ENCODE results near the gene ADGRB2. TPM values are rescaled to one million over a fixed set of nuclear protein-coding genes. Genes with fewer than 3 reads are reported as not detected.

Gene ADGRB2
- total and polyA plus RNA-seq, 3 donors from 2014 or later = 11.8 to 18.0 (median 15.7) TPM

DNA sequence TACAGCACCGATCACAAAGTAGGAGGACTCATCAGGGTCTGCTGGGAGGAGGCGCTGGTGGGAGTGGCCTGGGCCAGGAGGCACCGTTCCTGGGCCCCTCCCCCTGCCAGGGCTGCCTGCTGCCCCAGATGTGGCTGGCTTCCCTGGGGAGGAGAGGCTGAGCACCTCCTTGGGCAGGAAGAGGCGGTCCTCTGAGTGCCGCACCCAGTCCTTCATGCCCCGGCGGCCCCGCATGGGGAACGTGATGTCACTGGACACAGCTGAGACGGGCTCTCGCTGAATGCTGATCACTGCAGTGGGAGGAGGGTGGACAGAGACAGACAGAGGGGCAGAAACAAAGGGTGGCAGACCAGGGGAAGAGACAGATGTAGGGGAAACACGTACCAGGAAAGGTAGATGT is 24.8 kb downstream of the ADGRB2 start:
- Histone ChIP-seq H3K36me3 (ENCODE audit: low read depth, missing control alignments) (no peaks in the 10 kb centered on the region), H3K27me3 (no peaks in the 10 kb centered on the region), H3K4me3 (no peak overlapping the region), H3K4me1 (no peaks in the 10 kb centered on the region), H3K9me3 (no peaks in the 10 kb centered on the region), H3K27ac (no peak overlapping the region)
- no peak for DNase-seq
- 84 to 85% methylated on average over 9 to 12 of the region's 12 CpGs for WGBS, 2 donors
- no peak for TF ChIP-seq POLR2A (IDR thresholded peaks at IDR 0.05)
- TF ChIP-seq, protein P1, sequence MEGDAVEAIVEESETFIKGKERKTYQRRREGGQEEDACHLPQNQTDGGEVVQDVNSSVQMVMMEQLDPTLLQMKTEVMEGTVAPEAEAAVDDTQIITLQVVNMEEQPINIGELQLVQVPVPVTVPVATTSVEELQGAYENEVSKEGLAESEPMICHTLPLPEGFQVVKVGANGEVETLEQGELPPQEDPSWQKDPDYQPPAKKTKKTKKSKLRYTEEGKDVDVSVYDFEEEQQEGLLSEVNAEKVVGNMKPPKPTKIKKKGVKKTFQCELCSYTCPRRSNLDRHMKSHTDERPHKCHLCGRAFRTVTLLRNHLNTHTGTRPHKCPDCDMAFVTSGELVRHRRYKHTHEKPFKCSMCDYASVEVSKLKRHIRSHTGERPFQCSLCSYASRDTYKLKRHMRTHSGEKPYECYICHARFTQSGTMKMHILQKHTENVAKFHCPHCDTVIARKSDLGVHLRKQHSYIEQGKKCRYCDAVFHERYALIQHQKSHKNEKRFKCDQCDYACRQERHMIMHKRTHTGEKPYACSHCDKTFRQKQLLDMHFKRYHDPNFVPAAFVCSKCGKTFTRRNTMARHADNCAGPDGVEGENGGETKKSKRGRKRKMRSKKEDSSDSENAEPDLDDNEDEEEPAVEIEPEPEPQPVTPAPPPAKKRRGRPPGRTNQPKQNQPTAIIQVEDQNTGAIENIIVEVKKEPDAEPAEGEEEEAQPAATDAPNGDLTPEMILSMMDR (IDR thresholded peaks at IDR 0.05) = no peak
- intact Hi-C loops (cut with DNase I; ENCODE audit: low total_unique reads) = no loop called here

DNA sequence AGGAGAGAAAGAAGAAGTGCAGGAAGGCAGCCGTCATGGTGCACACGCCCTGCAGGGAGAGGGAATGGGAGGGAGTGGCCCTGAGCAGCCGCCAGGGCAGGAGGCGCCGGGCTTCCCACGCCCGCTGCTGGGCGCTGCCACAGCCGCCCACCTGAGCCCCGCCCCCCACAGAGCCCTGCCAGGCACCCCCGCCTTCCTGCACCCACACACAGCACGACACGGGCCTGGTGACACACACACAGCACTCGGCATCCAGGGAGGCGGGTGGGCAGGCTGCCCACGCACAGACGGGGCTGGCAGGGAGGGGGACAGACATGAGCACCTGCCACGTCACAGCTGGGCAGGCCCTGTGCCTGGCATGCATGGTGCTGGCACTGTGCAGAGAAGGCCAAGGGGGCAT is 27.5 kb downstream of the ADGRB2 start:
- 62 to 69% methylated on average over 5 to 18 of the region's 18 CpGs for WGBS, 2 donors
- peak; percentile 41 for DNase-seq
- Histone ChIP-seq H3K27me3 (no peaks in the 10 kb centered on the region), H3K36me3 (ENCODE audit: low read depth, missing control alignments) (no peaks in the 10 kb centered on the region), H3K27ac (no peak overlapping the region), H3K9me3 (no peaks in the 10 kb centered on the region), H3K4me1 (no peaks in the 10 kb centered on the region), H3K4me3 (no peak overlapping the region)
- intact Hi-C loops (cut with DNase I; ENCODE audit: low total_unique reads) = no loop called here
- TF ChIP-seq, protein P1 (IDR thresholded peaks at IDR 0.05) = no peak
- no peak for TF ChIP-seq POLR2A (IDR thresholded peaks at IDR 0.05)

DNA sequence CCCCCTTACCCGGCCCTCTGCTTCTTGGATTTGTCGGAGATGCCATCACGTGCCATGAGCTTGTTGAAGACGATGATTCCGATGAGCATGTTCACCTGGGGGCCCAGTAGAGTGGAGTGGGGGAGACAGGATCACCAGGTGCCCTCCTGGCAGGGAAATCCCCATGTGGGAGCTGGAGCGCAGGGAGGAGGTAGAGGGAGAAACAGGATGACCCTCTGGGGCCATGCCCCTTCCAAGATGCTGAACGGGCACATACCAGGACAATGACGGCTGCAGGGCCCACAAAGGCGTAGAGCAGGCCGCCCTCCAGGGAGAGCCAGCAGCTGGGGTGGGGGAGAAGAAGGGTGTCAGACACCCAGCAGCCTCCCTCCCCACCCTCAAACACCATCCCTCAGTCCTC is 28.6 kb downstream of the ADGRB2 start:
- no peaks in the 10 kb centered on the region for H3K9me3 ChIP-seq
- intact Hi-C loops (cut with DNase I; ENCODE audit: low total_unique reads) = no loop called here
- no peak overlapping the region for H3K27ac ChIP-seq
- DNase-seq = no peak
- no peaks in the 10 kb centered on the region for H3K36me3 ChIP-seq (ENCODE audit: low read depth, missing control alignments)
- WGBS, 2 donors = 85 to 90% methylated on average over 10 of the region's 10 CpGs
- H3K4me3 ChIP-seq = no peak overlapping the region
- no peaks in the 10 kb centered on the region for H3K4me1 ChIP-seq
- no peaks in the 10 kb centered on the region for H3K27me3 ChIP-seq
- TF ChIP-seq POLR2A (IDR thresholded peaks at IDR 0.05) = no peak
- TF ChIP-seq, protein P1 (IDR thresholded peaks at IDR 0.05) = no peak

DNA sequence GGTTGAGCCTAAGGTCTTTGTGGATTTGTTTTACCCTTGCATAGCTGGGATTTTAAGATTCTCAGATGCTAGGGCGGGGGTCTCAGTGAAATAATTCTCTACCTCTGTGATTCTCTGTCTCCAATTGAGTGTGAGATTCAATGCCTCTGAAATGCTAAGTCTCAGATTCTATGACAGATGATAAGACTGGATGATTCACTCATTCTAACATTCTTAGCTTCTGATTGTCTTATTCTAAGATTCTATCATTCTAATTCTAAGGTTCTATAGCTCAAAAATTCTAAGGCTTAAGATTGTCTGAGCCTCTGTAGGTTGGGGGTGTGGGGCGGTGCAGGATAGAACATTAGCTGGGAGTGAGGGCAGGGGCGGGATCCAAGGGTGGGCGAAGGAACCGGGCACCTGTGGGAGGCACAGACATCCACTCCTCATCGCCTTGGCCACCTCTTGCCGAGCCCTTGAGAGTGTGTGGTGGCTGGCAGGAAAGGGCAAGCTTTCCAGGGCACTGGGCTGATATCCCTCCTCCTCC is 29.5 kb downstream of the ADGRB2 start:
- intact Hi-C loops (cut with DNase I; ENCODE audit: low total_unique reads) = no loop called here
- H3K27me3 ChIP-seq = no peaks in the 10 kb centered on the region
- H3K27ac ChIP-seq = no peak overlapping the region
- TF ChIP-seq POLR2A (IDR thresholded peaks at IDR 0.05) = no peak
- TF ChIP-seq, protein P1 (IDR thresholded peaks at IDR 0.05) = no peak
- 73 to 76% methylated on average over 7 of the region's 7 CpGs for WGBS, 2 donors
- DNase-seq = no peak
- H3K4me3 ChIP-seq = no peak overlapping the region
- H3K36me3 ChIP-seq (ENCODE audit: low read depth, missing control alignments) = no peaks in the 10 kb centered on the region
- no peaks in the 10 kb centered on the region for H3K4me1 ChIP-seq
- no peaks in the 10 kb centered on the region for H3K9me3 ChIP-seq
